GM23248 (cell line): ENCODE measurements around the gene SEBOX.

Experiments used
- EZH2 ChIP-seq: fragments of 200-600 bp; sonication (generic); IDR thresholded peaks from 2 replicates; pipeline ENCODE4 v1.6.1; 2018; ENCODE audit warnings: antibody characterized with exemption, mild to moderate bottlenecking; ENCODE audit not compliant: insufficient read depth, poor library complexity, severe bottlenecking
- EZH2phosphoT487 ChIP-seq: fragments of 200-600 bp; sonication (generic); IDR thresholded peaks from 2 replicates; pipeline ENCODE4 v1.6.1; 2018; ENCODE audit warnings: antibody characterized with exemption, moderate library complexity, mild to moderate bottlenecking, low read depth; ENCODE audit not compliant: insufficient read depth

- TF ChIP-seq EZH2phosphoT487, result no peak
- TF ChIP-seq EZH2, result no peak
Observed at GRCh38 chr17:28370744-28371103, 5.7 kb upstream of the SEBOX start.
